NCI-H510A (cell line): ENCODE measurements around the gene CNKSR1.
"Not testable (repeated sequence)": the region's sequence is repeated elsewhere in the genome, so short reads cannot be mapped to it uniquely, and the experiment has no call there.

Experiments used
- DNase-seq: peaks from one replicate; lab custom pipeline; 2025; lab: John Stamatoyannopoulos, UW

CNKSR1 gene

GRCh38 chr1:26230682-26231081 lies 53.4 kb downstream of the CNKSR1 start:
- not testable (repeated sequence) for DNase-seq

- peak; percentile 93 for DNase-seq
These were observed 56.8 kb downstream of the CNKSR1 start, which contains the start of gene CEP85 for GRCh38 chr1:26233903-26234643. Gene CEP85, plus strand, starts transcription at chr1:26234200. Its CDS starts 5,584 bp downstream, at chr1:26239784.

- DNase-seq = no peak
These were observed 57.5 kb downstream of the CNKSR1 start for GRCh38 chr1:26234644-26235370.

- no peak for DNase-seq
These were observed 60.1 kb downstream of the CNKSR1 start for GRCh38 chr1:26237230-26237966.
